ENCODE measurements around the gene UBE3A.
"Not testable (repeated sequence)": the region's sequence is repeated elsewhere in the genome, so short reads cannot be mapped to it uniquely, and the experiment has no call there.

The UBE3A gene

GRCh38 chr15:25439369-25439836 is 579 bp upstream of the UBE3A start:
- peak overlapping the region; percentile 49 for H3K4me3 ChIP-seq (ENCODE audit: low read depth, low read length)

DNA sequence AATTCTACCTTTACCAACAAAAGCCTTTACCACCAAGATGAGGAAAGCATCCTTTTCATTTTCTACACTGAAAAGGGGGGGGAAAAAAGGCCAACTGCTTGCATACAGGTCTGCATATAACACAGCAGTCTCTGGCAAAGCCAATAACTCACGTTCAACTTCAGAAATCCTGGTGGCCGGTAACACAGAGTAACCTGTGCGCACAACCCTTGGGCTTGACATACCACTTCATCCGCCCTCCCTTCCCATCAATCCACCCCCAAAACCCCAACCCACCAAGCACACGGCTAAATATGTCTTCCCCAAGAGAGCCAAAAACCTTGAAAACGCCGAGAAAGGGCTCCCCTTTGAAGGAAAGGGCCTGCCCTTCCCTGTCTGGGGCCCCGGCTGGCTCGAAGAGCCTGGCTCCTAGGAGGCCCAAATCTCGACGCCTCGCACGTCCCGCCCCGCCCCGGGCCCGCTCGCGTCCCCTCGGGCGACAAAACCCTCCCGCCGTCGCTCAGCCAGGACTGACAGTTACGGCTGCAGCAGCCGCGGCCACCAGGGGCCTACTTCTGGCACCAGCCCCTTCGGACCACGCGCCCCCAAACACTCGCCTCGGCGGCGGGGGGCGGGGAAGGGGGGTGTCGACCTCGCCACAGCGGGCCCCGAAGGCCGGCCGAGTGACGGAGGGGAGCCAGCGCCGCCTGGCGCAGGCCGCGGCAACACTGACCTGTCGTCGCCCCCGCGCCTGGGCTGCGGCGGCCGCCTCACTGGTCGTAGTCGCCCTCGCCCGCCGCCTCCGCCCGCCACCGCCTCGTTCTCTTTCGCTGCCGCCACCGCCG is 835 bp downstream of the UBE3A start:
- H3K4me3 ChIP-seq (ENCODE audit: low read depth, low read length): peak overlapping the region; percentile 84

DNA sequence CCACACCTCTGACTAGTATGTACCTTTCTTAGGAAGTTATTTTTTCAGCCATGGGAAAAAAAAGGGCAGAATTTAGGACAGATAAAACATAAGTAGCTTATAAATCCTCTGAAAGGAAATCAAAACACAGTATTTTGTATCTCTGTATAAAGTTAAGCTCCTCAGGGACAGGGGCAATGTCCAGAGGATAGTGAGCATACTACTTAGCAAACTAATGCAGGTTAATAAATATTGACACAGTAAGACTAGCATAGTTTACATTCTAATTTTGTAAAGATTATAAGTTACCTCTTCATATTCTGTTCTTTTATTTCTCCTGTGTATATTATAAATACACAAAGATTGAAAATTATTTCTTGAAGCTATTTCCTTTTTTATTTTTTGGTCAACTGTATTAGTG is 2.1 kb downstream of the UBE3A start:
- no peak overlapping the region for H3K4me3 ChIP-seq (ENCODE audit: low read depth, low read length)

- no peak overlapping the region for H3K4me3 ChIP-seq (ENCODE audit: low read depth, low read length)
These were observed 3.2 kb downstream of the UBE3A start for GRCh38 chr15:25435474-25436243.

- H3K4me3 ChIP-seq (ENCODE audit: low read depth, low read length): no peak overlapping the region
These were observed 5.5 kb downstream of the UBE3A start for GRCh38 chr15:25433118-25433865.

DNA sequence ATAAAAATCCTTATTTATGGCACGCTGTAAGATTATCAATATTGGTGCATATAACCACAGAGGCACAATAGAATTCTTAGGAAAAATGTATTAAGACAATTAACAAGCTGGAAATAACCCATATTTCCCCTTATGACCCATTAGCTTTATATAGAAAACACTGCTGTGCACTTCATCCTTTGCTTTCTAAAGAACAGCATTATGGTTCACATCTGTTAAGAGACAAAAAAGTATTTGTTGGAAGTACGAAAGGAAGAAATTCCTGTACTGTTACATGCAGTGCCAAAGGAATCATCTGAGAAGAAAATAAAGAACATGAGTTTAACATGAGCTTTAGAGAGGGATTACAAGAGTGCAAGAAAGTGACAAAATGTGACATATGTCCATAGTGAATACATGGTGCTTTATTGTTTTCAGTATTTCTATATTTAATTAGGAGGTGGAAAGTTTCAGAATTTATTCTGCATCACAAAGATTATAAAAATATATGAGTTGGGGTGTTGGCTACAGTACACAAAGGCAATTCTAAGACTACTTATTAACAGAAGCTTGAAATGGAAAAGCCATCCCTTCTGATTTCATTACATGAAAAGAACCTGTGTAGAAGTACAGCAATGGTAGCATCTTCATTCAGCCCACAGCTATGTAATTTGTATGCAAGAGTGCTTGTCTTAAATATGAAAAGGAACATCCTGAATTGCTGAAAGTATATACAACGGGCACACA is 6.8 kb downstream of the UBE3A start:
- H3K4me3 ChIP-seq (ENCODE audit: low read depth, low read length): no peak overlapping the region

DNA sequence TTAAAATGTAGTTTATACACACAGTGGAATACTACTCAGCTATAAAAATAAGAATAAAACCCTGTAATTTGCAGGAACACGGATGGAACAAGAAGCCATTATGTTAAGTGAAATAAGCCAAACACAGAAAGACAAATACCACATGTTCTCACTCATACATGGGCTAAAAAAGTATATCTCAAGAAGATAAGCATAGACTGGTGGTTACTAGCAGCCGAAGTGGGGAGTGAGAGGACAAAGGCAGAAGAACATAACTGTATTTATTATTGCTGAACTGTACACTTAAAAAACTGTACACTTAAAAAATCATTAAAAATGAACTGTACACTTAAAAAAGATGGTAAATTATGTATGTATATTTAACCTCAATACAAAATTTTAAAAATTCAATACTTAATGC is 11.0 kb downstream of the UBE3A start:
- no peak overlapping the region for H3K4me3 ChIP-seq (ENCODE audit: low read depth, low read length)

- no peak overlapping the region for H3K4me3 ChIP-seq (ENCODE audit: low read depth, low read length)
These were observed 11.8 kb downstream of the UBE3A start for GRCh38 chr15:25426896-25427610.

- H3K4me3 ChIP-seq (ENCODE audit: low read depth, low read length): no peak overlapping the region
These were observed 14.8 kb downstream of the UBE3A start for GRCh38 chr15:25424073-25424472.

- H3K4me3 ChIP-seq (ENCODE audit: low read depth, low read length): no peak overlapping the region
These were observed 16.8 kb downstream of the UBE3A start for GRCh38 chr15:25422021-25422420.

GRCh38 chr15:25418202-25418601 is 20.6 kb downstream of the UBE3A start:
- H3K4me3 ChIP-seq (ENCODE audit: low read depth, low read length): no peak overlapping the region

GRCh38 chr15:25417604-25418003 is 21.2 kb downstream of the UBE3A start:
- no peak overlapping the region for H3K4me3 ChIP-seq (ENCODE audit: low read depth, low read length)

DNA sequence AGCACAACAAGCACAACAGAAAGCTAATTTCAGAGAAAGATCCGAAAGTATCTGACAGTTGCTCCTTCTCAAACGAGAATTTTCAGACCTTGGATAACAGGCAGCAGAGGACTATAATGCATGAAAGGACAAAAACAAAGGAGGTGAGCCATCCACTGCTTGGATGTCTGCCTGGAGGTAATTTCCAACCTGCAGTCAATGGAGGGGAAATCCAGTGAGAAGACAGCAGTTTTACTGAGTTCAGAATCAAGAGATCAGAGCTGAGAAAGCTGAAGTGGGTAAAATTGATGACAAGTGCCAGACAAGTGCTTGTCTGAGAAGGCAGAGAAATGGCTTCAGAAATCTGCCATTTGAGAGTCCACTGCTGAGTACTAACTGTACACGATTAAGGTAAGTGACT is 22.1 kb downstream of the UBE3A start:
- no peak overlapping the region for H3K4me3 ChIP-seq (ENCODE audit: low read depth, low read length)

- no peak overlapping the region for H3K4me3 ChIP-seq (ENCODE audit: low read depth, low read length)
These were observed 23.1 kb downstream of the UBE3A start for GRCh38 chr15:25415707-25416106.

DNA sequence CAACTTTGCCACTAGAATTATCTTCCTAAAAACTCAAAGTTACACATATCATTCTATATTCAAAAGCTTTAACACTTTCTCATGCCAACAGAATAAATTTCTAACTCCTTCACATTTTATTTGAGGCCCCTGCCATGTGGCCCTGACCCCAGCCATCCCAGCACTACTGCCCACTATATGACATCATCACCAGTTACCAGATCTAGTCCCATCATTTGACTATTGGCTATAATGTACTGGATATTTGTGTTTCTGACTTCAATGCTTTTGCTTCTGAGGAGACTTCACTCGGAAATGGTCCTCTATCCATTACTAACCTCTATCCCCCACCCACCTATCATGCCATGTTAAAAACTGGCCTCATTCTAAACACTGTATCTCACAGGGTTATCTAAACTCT is 23.6 kb downstream of the UBE3A start:
- H3K4me3 ChIP-seq (ENCODE audit: low read depth, low read length): no peak overlapping the region

- H3K4me3 ChIP-seq (ENCODE audit: low read depth, low read length): no peak overlapping the region
These were observed 28.2 kb downstream of the UBE3A start for GRCh38 chr15:25410649-25411048.

DNA sequence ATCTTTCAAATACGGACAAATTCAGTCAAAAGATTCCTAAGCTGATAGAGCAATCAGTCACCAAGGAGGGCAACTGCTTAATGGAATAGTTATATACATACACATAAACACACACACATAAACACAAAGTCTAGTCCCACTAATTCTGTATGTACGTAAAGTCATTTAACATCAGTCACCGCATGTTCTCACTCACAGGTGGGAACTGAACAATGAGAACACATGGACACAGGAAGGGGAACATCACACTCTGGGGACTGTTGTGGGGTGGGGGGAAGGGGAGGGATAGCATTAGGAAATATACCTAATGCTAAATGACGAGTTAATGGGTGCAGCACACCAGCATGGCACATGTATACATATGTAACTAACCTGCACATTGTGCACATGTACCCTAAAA is 29.1 kb downstream of the UBE3A start:
- H3K4me3 ChIP-seq (ENCODE audit: low read depth, low read length): not testable (repeated sequence)

DNA sequence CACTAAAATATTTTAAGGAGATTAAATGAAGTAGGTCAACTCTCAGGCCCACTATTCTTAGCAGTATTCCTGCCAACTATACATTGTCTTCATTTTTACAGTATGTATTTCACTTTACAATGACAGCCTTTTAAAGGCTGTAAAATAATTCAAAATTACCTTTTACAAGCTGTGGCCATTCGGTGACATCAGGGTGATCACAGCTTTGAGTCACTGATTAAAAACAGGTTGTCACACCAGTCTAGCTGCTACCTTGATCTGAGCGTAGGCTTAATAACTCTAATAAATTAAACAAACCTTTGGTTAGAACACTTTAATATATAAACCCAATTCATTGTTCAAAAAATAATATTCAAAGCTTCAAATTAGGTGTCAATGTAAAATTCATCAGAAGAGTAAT is 29.9 kb downstream of the UBE3A start:
- no peak overlapping the region for H3K4me3 ChIP-seq (ENCODE audit: low read depth, low read length)

GRCh38 chr15:25408428-25408827 is 30.4 kb downstream of the UBE3A start:
- H3K4me3 ChIP-seq (ENCODE audit: low read depth, low read length): no peak overlapping the region

GRCh38 chr15:25407950-25408349 is 30.9 kb downstream of the UBE3A start:
- no peak overlapping the region for H3K4me3 ChIP-seq (ENCODE audit: low read depth, low read length)
